ENCODE measurements around the gene MALRD1.

- TF ChIP-seq EZH2 (IDR thresholded peaks at IDR 0.05; ENCODE audit: borderline replicate concordance, low read length): no peak
- TF ChIP-seq, protein P1, sequence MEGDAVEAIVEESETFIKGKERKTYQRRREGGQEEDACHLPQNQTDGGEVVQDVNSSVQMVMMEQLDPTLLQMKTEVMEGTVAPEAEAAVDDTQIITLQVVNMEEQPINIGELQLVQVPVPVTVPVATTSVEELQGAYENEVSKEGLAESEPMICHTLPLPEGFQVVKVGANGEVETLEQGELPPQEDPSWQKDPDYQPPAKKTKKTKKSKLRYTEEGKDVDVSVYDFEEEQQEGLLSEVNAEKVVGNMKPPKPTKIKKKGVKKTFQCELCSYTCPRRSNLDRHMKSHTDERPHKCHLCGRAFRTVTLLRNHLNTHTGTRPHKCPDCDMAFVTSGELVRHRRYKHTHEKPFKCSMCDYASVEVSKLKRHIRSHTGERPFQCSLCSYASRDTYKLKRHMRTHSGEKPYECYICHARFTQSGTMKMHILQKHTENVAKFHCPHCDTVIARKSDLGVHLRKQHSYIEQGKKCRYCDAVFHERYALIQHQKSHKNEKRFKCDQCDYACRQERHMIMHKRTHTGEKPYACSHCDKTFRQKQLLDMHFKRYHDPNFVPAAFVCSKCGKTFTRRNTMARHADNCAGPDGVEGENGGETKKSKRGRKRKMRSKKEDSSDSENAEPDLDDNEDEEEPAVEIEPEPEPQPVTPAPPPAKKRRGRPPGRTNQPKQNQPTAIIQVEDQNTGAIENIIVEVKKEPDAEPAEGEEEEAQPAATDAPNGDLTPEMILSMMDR (IDR thresholded peaks at IDR 0.05; ENCODE audit: low read length): no peak
These were observed 5.8 kb downstream of the MALRD1 start for GRCh38 chr10:19054289-19054835.

All from OCI-LY1 (cell line).